ENCODE results near the gene APH1B.

DNA sequence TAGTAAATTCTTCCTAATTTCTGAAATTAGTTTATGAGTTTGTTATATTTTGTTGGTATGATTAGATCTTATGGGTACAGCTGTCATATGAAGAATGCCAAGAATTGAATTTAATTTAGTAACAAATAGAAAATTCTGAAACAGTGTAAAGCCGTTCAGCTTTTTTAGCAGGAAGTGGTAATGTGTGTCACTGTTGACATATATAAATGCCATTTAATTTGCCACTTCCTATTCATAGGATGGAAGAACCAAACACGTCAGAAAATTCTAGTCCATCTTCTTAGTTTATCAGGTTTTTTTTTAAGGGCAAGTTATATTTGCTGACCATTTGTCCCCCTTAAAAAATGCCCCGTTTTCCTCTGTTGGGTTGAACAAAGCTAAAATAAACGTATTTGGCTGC lies 45.0 kb upstream of the APH1B start:
- TF ChIP-seq POLR2A (IDR thresholded peaks at IDR 0.05), result no peak
- no peak for TF ChIP-seq EP300 (IDR thresholded peaks at IDR 0.05)
- no peak for TF ChIP-seq POLR2AphosphoS5 (IDR thresholded peaks at IDR 0.05)

Measured in sigmoid colon (tissue), 4 donors.